Astrocyte (in vitro differentiated cells and primary cell): Measurements from ENCODE around the gene BASP1.

ENCODE experiments used
- CTCF ChIP-seq: IDR thresholded peaks from 2 replicates; pipeline ENCODE4 v1.5.1; 2011; ENCODE audit warnings: low read depth, mild to moderate bottlenecking, inconsistent platforms, low read length, moderate library complexity; ENCODE audit not compliant: insufficient read depth
- EZH2 ChIP-seq: IDR thresholded peaks from 2 replicates; pipeline ENCODE4 v1.6.1; 2012; ENCODE audit warnings: mild to moderate bottlenecking, low read length, inconsistent platforms; ENCODE audit not compliant: insufficient read depth

DNA sequence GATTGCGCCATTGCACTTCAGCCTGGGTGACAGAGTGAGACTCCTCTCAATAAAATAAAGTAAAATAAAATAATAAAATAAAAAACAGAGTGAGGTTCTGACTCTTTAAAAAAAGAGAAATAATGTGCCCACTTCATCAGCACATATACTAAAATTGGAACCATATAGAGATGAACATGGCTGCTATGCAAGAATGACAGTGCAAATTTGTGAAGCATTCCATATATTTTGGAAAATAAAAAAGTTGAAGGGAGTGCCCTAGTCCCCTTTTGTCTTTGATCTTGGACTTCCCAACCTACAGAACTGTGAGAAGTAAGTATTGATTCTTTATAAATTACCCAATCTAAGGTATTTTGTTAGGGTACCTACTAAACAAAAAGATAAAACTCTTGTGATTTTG is 23.1 kb downstream of the BASP1 start:
- TF ChIP-seq EZH2 = no peak
- no peak for TF ChIP-seq CTCF
